DND-41 (cell line): ENCODE measurements around the gene ERAP2.

Source experiments
- CTCF ChIP-seq: IDR thresholded peaks from 2 replicates; pipeline ENCODE4 v1.5.1; 2012; ENCODE audit warnings: borderline replicate concordance, low read length, moderate library complexity, mild to moderate bottlenecking; ENCODE audit not compliant: poor library complexity, severe bottlenecking; ENCODE audit errors: extremely low read depth
- EZH2 ChIP-seq: IDR thresholded peaks from 3 replicates; pipeline ENCODE4 v1.6.1; 2012; ENCODE audit warnings: borderline replicate concordance, low read depth, mild to moderate bottlenecking, moderate library complexity, low read length, inconsistent platforms; ENCODE audit not compliant: severe bottlenecking

- peak; percentile 46 for TF ChIP-seq CTCF
- TF ChIP-seq EZH2 = no peak
Measured at GRCh38 chr5:96936431-96937320, 60.4 kb downstream of the ERAP2 start.
